HEK293 (cell line): ENCODE data around the gene OVOL2.

ENCODE experiments used
- CTCF ChIA-PET: fragments of 350-600 bp; formaldehyde crosslinking; extraction: SDS; loops from one replicate; lab custom pipeline; 2021; ENCODE audit warnings: antibody characterized with exemption; lab: Yijun Ruan, JAX
- POLR2A ChIA-PET: fragments of 300-600 bp; formaldehyde crosslinking; extraction: SDS; loops from one replicate; lab custom pipeline; 2020; ENCODE audit warnings: antibody characterized with exemption, inconsistent platforms; lab: Yijun Ruan, JAX
- H3K27ac ChIP-seq: fragments of 200-500 bp; sonication (Bioruptor generic); 2 replicates; pipeline ENCODE4 v1.5.1; 2014; ENCODE audit warnings: low read depth, low read length, control low read depth, inconsistent platforms; ENCODE audit errors: extremely low read depth
- H3K36me3 ChIP-seq, 2 experiments: fragments of 200-500 bp in 1 of 2; sonication (Bioruptor generic) in 1 of 2; 1 replicate in 1 of 2; 2 replicates in 1 of 2; pipeline ENCODE4 v1.5.1; 2014 to 2017; ENCODE audit warnings: inconsistent platforms in 2 of 2, low read length in 2 of 2; ENCODE audit not compliant: control insufficient read depth in 2 of 2, insufficient read depth in 1 of 2
- H3K4me1 ChIP-seq: fragments of 200-500 bp; sonication (Bioruptor generic); 2 replicates; pipeline ENCODE4 v1.5.1; 2014; ENCODE audit warnings: mild to moderate bottlenecking, low read length, inconsistent platforms; ENCODE audit not compliant: control insufficient read depth, insufficient read depth
- H3K4me3 ChIP-seq: 2 replicates; pipeline ENCODE4 v1.5.1; 2011; ENCODE audit warnings: low read depth, mild to moderate bottlenecking, control low read depth, low read length, moderate library complexity
- H3K9me3 ChIP-seq: fragments of 200-500 bp; sonication (Bioruptor generic); 2 replicates; pipeline ENCODE4 v1.5.1; 2014; ENCODE audit warnings: low read depth, low read length, inconsistent platforms; ENCODE audit not compliant: control insufficient read depth, insufficient read depth
- GLIS1 ChIP-seq: fragments of 450-650 bp; formaldehyde crosslinking; IDR thresholded peaks from 2 replicates; pipeline ENCODE4 v1.5.1; 2016; ENCODE audit warnings: missing biosample characterization, missing genetic modification characterization
- HOXA7 ChIP-seq: sonication (generic); formaldehyde crosslinking; IDR thresholded peaks from 2 replicates; pipeline ENCODE4 v1.8.1; 2022; ENCODE audit warnings: missing genetic modification reagents, borderline replicate concordance
- ZFP3 ChIP-seq: fragments of 450-650 bp; formaldehyde crosslinking; IDR thresholded peaks from 2 replicates; pipeline ENCODE4 v1.5.1; 2016; ENCODE audit warnings: low read depth, missing biosample characterization, missing genetic modification characterization
- ZFP69B ChIP-seq: fragments of 450-650 bp; formaldehyde crosslinking; IDR thresholded peaks from 2 replicates; pipeline ENCODE4 v1.5.1; 2016; ENCODE audit warnings: missing biosample characterization, missing genetic modification characterization
- ZNF138 ChIP-seq: fragments of 450-650 bp; formaldehyde crosslinking; IDR thresholded peaks from 2 replicates; pipeline ENCODE4 v1.5.1; 2016; ENCODE audit warnings: missing biosample characterization, missing genetic modification characterization, borderline replicate concordance
- ZNF292 ChIP-seq: fragments of 450-650 bp; formaldehyde crosslinking; IDR thresholded peaks from 2 replicates; pipeline ENCODE4 v1.5.1; 2016; ENCODE audit warnings: low read depth, missing biosample characterization, missing genetic modification characterization, borderline replicate concordance
- ZNF48 ChIP-seq: fragments of 450-650 bp; formaldehyde crosslinking; IDR thresholded peaks from 2 replicates; pipeline ENCODE4 v1.5.1; 2016; ENCODE audit warnings: missing biosample characterization, missing genetic modification characterization
- ZNF558 ChIP-seq: fragments of 450-650 bp; formaldehyde crosslinking; IDR thresholded peaks from 2 replicates; pipeline ENCODE4 v1.5.1; 2016; ENCODE audit warnings: missing biosample characterization, missing genetic modification characterization
- TF ChIP-seq, protein P1 (sequence below): fragments of 450-650 bp; formaldehyde crosslinking; IDR thresholded peaks from 2 replicates; pipeline ENCODE4 v1.5.1; 2016; ENCODE audit warnings: missing biosample characterization, missing genetic modification characterization, borderline replicate concordance
- TF ChIP-seq, protein P2 (sequence below): fragments of 450-650 bp; formaldehyde crosslinking; IDR thresholded peaks from 2 replicates; pipeline ENCODE4 v1.5.1; 2017; ENCODE audit warnings: missing biosample characterization, missing genetic modification characterization
- TF ChIP-seq, protein P3 (sequence below): fragments of 450-650 bp; formaldehyde crosslinking; IDR thresholded peaks from 2 replicates; pipeline ENCODE4 v1.5.1; 2016; ENCODE audit warnings: missing biosample characterization, missing genetic modification characterization
- TF ChIP-seq, protein P4 (sequence below): IDR thresholded peaks from 2 replicates; pipeline ENCODE4 v1.6.1; 2011; ENCODE audit warnings: mild to moderate bottlenecking, low read depth, low read length, borderline replicate concordance
- TF ChIP-seq, protein P5 (sequence below): fragments of 450-650 bp; formaldehyde crosslinking; IDR thresholded peaks from 2 replicates; pipeline ENCODE4; 2016; ENCODE audit warnings: missing biosample characterization, missing genetic modification characterization

The OVOL2 gene

DNA sequence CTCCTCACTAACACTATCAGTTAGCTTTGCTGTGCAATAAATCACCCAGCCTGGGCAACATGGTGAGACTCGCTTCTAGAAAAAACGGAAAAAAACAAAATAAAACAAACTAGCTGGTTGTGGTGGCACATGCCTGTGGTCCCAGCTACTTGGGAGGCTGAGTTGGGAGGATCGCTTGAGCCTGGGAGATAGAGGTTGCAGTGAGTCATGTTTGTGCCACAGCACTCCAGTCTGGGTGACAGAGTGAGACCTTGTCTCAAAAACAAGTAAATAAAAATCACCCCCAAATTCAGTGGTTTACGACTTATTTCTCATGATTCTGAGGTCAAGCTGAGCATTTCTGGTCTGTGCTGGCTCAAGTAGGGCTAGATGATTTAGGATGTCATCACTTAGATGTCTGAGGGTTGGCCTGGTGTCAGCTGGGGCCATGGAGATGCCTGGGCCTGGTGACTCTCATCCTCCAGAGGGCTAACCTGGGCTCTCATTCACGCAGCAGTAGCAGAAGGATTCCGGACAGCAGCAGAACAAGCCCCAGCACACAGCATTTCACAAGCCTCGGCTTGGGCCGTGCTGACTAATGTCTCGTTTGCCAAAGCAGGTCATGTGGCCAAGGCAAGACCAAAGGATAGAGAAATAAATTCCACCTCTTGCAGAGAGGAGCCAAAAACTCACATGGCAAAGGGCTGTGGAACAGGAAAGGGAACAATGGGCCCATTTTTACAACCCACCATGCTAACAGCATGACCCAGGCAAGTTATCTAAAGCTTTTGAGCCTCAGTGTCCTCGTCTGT, 56.4 kb downstream of the OVOL2 start (continued):
- TF ChIP-seq, protein P1, sequence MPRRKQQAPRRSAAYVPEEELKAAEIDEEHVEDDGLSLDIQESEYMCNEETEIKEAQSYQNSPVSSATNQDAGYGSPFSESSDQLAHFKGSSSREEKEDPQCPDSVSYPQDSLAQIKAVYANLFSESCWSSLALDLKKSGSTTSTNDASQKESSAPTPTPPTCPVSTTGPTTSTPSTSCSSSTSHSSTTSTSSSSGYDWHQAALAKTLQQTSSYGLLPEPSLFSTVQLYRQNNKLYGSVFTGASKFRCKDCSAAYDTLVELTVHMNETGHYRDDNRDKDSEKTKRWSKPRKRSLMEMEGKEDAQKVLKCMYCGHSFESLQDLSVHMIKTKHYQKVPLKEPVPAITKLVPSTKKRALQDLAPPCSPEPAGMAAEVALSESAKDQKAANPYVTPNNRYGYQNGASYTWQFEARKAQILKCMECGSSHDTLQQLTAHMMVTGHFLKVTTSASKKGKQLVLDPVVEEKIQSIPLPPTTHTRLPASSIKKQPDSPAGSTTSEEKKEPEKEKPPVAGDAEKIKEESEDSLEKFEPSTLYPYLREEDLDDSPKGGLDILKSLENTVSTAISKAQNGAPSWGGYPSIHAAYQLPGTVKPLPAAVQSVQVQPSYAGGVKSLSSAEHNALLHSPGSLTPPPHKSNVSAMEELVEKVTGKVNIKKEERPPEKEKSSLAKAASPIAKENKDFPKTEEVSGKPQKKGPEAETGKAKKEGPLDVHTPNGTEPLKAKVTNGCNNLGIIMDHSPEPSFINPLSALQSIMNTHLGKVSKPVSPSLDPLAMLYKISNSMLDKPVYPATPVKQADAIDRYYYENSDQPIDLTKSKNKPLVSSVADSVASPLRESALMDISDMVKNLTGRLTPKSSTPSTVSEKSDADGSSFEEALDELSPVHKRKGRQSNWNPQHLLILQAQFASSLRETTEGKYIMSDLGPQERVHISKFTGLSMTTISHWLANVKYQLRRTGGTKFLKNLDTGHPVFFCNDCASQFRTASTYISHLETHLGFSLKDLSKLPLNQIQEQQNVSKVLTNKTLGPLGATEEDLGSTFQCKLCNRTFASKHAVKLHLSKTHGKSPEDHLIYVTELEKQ, result no peak
- TF ChIP-seq ZNF558 (tag by site-specific recombination) (no peak), GLIS1 (tag by site-specific recombination) (0 out of 2 replicates have a peak, but pooled peaks have one; percentile 8), ZNF292 (tag by site-specific recombination) (no peak), ZNF48 (tag by site-specific recombination) (no peak)
- TF ChIP-seq, protein P2, sequence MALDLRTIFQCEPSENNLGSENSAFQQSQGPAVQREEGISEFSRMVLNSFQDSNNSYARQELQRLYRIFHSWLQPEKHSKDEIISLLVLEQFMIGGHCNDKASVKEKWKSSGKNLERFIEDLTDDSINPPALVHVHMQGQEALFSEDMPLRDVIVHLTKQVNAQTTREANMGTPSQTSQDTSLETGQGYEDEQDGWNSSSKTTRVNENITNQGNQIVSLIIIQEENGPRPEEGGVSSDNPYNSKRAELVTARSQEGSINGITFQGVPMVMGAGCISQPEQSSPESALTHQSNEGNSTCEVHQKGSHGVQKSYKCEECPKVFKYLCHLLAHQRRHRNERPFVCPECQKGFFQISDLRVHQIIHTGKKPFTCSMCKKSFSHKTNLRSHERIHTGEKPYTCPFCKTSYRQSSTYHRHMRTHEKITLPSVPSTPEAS (tag by site-specific recombination), result no peak

DNA sequence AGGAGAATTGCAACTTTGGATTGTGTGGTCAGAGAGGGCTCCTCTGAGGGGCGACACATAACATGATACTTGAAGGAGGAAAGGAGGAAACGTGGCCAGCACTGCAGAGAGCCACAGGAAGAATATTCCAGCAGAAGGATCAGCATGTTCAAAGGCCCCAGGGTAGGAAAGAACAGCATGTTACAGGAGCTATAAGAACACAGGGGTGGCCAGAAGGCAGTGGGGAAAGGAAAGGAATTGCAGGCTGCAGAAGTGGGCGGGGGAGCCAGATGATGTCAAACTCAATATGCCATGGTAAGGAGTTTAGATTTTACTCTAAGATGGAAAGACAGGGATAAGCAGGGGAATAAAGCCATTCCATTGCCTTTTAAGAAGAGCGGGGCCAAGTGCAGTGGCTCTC, 58.1 kb downstream of the OVOL2 start:
- Histone ChIP-seq H3K27ac (no peak overlapping the region), H3K9me3 (no peaks in the 10 kb centered on the region), H3K4me1 (no peaks in the 10 kb centered on the region), H3K36me3 (no peaks in the 10 kb centered on the region), H3K4me3 (no peak overlapping the region)
- CTCF ChIA-PET, result interaction anchor here (0.6 kb wide), 1 partner anchor 56 kb away, joined by 3 read pairs; no protein-coding TSS in a partner anchor
- POLR2A ChIA-PET, result no interaction called here
- no peak for TF ChIP-seq HOXA7 (CRISPR knock-in tag)
- no peak for TF ChIP-seq ZFP69B (tag by site-specific recombination)
- no peak for TF ChIP-seq ZNF138
- TF ChIP-seq, protein P3, sequence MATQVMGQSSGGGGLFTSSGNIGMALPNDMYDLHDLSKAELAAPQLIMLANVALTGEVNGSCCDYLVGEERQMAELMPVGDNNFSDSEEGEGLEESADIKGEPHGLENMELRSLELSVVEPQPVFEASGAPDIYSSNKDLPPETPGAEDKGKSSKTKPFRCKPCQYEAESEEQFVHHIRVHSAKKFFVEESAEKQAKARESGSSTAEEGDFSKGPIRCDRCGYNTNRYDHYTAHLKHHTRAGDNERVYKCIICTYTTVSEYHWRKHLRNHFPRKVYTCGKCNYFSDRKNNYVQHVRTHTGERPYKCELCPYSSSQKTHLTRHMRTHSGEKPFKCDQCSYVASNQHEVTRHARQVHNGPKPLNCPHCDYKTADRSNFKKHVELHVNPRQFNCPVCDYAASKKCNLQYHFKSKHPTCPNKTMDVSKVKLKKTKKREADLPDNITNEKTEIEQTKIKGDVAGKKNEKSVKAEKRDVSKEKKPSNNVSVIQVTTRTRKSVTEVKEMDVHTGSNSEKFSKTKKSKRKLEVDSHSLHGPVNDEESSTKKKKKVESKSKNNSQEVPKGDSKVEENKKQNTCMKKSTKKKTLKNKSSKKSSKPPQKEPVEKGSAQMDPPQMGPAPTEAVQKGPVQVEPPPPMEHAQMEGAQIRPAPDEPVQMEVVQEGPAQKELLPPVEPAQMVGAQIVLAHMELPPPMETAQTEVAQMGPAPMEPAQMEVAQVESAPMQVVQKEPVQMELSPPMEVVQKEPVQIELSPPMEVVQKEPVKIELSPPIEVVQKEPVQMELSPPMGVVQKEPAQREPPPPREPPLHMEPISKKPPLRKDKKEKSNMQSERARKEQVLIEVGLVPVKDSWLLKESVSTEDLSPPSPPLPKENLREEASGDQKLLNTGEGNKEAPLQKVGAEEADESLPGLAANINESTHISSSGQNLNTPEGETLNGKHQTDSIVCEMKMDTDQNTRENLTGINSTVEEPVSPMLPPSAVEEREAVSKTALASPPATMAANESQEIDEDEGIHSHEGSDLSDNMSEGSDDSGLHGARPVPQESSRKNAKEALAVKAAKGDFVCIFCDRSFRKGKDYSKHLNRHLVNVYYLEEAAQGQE (tag by site-specific recombination), result no peak
- TF ChIP-seq, protein P4, sequence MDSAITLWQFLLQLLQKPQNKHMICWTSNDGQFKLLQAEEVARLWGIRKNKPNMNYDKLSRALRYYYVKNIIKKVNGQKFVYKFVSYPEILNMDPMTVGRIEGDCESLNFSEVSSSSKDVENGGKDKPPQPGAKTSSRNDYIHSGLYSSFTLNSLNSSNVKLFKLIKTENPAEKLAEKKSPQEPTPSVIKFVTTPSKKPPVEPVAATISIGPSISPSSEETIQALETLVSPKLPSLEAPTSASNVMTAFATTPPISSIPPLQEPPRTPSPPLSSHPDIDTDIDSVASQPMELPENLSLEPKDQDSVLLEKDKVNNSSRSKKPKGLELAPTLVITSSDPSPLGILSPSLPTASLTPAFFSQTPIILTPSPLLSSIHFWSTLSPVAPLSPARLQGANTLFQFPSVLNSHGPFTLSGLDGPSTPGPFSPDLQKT, result no peak
- TF ChIP-seq ZFP3 (tag by site-specific recombination), result no peak
- TF ChIP-seq, protein P5, sequence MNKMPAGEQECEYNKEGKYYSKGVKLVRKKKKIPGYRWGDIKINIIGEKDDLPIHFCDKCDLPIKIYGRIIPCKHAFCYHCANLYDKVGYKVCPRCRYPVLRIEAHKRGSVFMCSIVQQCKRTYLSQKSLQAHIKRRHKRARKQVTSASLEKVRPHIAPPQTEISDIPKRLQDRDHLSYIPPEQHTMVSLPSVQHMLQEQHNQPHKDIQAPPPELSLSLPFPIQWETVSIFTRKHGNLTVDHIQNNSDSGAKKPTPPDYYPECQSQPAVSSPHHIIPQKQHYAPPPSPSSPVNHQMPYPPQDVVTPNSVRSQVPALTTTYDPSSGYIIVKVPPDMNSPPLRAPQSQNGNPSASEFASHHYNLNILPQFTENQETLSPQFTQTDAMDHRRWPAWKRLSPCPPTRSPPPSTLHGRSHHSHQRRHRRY (tag by site-specific recombination), result no peak
